ENCODE measurements around the gene CXCL8.
"Not testable (repeated sequence)": the region's sequence is repeated elsewhere in the genome, so short reads cannot be mapped to it uniquely, and the experiment has no call there.

Gene CXCL8

DNA sequence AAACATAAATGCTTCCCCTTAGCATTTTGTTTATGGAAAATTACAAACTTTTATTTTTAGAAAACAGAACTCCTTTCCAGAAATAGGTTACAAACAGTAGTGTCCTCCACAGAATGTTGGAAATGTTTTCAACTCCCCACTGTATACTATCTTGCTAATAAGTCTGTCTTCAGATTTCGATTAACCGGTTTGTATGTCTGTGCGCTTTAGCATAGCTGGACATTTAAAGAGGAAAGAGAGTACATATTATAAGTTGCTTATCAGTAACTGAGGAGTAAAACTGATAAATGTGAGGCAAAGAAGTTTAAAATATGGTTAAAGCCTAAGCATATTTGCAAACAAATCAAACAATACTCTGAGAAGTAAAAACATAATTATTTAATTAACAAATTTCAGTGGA lies 3.4 kb downstream of the CXCL8 start:
- no peak for DNase-seq

GRCh38 chr4:73744203-73744602 lies 3.8 kb downstream of the CXCL8 start:
- no peak for DNase-seq

GRCh38 chr4:73750730-73751129 lies 10.4 kb downstream of the CXCL8 start:
- DNase-seq, result no peak

DNA sequence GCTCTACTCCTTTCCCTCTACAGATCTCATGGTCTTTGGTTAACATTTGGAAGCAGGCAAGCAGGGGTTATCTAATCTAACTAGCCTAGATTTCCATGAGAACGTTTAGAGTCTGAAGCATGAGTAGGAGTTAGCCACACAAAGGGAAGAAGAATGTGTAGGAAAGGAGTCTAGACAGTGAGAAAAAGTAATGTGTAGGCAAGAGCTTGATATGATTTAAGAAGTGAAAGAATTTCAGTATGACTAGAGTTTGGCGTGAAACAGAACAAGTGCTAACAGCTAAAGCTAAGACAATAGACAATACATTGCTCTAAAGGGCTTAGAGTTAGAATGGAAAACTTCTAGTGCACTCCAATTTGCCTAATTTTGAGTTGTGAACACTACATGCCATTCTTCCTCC lies 10.8 kb downstream of the CXCL8 start:
- DNase-seq, result no peak

DNA sequence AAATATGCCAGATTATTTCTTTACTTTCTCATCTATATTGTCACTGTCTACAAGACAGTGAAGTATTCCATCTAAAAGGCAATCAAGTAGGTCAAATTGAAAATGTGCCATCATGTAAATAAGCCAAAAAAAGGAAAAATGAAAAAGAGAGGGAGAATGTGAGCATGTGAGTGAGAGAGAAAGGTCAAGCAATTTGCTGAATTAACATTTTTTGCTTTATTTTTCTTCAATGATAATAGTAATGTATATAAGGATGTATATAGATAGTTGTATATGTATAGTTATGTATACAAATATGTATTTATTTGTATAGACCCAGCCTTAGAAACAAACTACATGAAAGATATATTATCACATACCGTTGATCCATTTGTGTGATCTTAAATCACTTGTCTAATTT lies 11.5 kb downstream of the CXCL8 start:
- no peak for DNase-seq

GRCh38 chr4:73752424-73752823 lies 12.1 kb downstream of the CXCL8 start:
- no peak for DNase-seq

DNA sequence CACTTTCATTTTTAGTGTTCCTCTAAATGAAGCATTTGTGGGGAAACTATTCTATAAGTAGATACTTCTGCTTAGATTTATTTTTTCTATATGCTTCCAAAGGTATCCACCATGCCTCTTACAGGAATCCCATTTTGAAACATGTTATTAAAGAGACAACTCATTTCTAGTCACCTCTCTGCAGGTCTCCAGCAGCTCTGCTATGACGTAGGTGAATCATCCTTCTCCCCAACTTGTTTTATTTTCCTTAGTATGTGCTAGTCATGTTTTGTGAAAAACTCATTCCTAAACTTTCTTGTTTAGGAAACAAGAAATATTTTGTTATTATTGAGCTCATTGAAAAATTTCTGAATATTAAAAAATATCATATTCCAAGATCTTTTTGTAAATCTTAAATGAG lies 12.8 kb downstream of the CXCL8 start:
- no peak for DNase-seq

- DNase-seq, result no peak
Measured at GRCh38 chr4:73754934-73755333, 14.6 kb downstream of the CXCL8 start.

DNA sequence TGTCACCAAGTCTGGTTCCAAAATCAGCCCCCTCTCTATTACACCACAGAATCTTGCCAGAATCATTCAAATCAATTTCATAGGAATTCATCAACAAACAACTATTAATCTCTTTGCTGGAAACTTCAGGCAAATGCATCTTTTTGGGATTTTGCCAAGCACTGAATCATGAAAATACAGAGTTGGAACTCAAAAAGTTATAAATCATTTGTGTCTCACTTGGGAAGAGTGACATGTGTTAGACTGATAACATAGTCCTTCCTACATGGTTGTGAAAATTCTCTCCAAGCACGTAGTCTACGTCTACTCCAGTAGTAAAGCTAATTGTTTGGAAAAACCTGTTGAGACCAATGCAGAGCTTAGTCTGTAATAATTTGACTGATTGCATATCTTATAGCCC lies 19.0 kb downstream of the CXCL8 start:
- no peak for DNase-seq

DNA sequence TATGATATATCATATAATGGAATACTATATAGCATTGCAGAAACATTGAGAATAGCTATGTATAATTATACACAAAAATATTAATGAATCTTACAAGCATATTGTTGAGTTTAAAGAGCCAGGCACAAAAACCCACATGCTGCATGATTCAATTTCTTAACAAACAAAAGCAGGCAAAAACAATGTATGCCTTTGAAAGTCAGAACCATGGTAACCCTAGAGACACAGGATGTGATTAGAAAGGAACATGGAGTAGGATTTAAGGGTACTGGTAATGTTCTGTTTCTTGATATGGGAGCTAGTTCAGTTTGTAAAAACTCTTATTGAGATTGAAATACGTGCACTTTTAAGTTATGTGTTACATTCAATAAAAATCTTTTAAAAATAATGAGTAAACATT lies 21.5 kb downstream of the CXCL8 start:
- no peak for DNase-seq

- no peak for DNase-seq
Measured at GRCh38 chr4:73762409-73762808, 22.0 kb downstream of the CXCL8 start.

GRCh38 chr4:73763877-73764276 lies 23.5 kb downstream of the CXCL8 start:
- no peak for DNase-seq

DNA sequence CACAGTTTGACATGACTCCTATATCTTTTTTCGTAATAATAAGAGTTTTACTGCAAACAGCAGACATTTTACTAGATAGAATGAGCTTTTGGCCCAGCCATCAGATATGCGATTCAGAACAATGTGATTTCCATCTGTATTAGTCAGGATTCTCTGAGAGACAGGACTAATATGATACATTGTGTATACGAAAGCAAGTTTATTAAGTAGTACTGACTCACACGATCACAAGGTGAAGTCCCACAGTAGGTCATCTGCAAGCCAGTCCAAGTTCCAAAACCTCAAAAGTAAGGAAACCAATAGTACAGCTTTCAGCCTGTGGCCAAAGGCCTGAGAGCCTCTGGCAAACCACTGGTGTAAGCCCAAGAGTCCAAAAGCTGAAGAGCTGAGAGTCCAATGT lies 24.1 kb downstream of the CXCL8 start:
- DNase-seq, result no peak

DNA sequence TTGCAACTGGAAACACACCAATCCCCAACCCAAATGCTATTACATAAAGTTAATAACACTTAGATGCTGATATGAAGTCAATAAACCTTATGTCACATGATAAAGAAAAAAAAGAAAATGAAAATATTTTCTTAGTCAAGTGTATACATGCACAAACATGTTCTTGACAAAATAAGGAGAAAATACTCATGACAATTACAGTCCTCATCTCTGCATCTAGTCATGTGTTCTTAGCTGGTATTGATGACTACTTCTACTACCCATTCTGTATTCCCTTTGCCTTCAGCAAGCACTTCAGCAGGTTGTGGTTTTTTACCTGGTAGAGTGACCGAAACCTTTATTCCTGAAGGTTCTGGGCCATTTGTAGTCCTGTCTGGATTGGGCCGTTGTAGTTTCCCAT lies 24.9 kb downstream of the CXCL8 start:
- DNase-seq, result no peak

DNA sequence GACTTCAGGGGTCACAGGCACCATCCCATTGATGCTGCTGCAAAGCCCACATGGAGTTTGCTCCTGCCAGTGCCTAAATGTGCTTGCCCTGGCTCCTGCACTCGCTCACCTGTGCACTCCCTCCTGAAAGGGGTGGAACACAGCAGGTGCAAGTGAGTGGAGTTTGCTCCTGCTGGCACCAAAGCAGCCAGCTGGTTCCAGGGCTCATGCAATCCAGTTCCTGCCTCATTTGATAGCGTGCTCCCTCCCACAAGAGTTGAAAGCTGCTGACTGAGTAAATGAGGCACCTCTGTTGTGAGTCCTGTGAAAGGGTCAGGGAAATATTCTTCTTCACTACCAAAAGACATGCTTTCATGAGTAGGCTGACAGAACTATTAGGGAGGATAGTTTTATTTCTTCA lies 30.5 kb downstream of the CXCL8 start:
- DNase-seq, result no peak

- no peak for DNase-seq
Measured at GRCh38 chr4:73772363-73772762, 32.0 kb downstream of the CXCL8 start.

GRCh38 chr4:73774406-73774805 lies 34.0 kb downstream of the CXCL8 start:
- DNase-seq, result not testable (repeated sequence)

DNA sequence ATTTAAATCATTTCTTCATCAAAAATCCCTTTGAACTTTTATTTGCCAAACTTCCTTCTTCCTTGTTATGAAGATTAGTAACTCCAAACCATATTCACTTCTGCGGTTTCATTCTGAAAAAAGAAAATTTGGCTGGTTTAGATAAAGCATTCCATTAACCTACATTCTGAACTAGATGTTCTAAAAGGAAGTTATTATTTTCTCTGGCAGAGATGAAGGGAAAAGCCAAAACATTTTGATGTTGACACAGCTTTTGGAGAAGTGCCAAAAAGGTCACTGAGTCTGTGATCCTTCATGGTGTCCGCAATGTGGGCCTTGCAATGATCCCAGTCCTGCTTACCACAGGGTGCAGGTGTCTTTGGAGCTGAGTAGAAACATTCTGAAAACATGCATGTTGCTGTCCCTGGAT lies 36.0 kb downstream of the CXCL8 start:
- no peak for DNase-seq

- DNase-seq, result no peak
Measured at GRCh38 chr4:73777612-73778011, 37.2 kb downstream of the CXCL8 start.

GRCh38 chr4:73780243-73780642 lies 39.9 kb downstream of the CXCL8 start:
- no peak for DNase-seq

- no peak for DNase-seq
Measured at GRCh38 chr4:73780834-73781233, 40.5 kb downstream of the CXCL8 start.

GRCh38 chr4:73788411-73788810 lies 48.0 kb downstream of the CXCL8 start:
- DNase-seq, result no peak

All from T-helper 1 cell (primary cell).